ENCODE data around the gene CLEC2D. TPM values are rescaled to one million over a fixed set of nuclear protein-coding genes. Genes with fewer than 3 reads are reported as not detected.
A peak's percentile ranks its signal among the peaks of the same experiment; 100 is the strongest.
"Not testable (repeated sequence)": the region's sequence is repeated elsewhere in the genome, so short reads cannot be mapped to it uniquely, and the experiment has no call there.

Gene CLEC2D
- total RNA-seq, 1 donor from 2014 or later = 18.9 TPM

DNA sequence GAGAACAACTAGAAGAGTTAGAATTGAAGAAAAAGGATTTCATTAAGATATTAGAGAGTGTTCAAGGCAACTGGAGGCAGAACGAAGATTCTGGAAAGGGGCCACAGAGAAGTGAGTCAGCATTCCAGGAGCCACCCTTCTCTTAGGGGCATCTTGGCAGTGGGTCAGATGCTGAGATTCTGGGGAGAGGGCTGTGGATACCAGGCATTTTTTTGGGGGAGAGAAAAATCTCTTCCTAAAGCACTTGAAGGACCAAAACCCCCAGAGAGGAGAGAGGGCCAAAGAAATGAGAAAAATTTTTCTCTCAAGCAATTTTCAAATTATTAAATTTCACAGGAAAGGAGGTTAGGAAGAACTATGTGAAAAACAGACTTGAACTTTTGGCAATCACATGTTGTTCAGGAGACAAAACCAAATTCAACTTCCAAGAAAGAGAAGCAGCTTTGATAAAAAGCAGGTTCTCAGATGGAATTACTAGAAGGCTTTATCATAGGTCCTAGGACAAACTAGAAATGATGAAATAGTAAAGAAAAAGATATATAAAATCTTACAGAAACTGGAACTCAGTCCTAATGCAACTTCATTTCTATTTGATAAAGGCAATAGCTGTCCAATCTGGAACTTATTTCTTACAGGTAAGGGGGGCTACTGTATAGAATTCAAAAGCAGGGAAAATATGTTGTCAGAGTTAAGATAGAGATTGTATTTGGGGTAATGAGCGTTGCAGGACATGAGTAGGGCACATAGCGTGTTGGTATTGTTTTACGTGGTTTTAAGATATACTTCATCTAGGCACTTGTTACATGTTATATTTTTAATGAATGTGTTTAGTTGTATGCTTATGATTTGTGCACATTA lies 1.1 kb upstream of the CLEC2D start:
- Mint-ChIP-seq H3K4me3 (ENCODE audit: unreplicated experiment) (no peak overlapping the region), H3K27me3 (ENCODE audit: unreplicated experiment) (no peaks in the 10 kb centered on the region), H3K36me3 (ENCODE audit: low read depth, unreplicated experiment) (peaks cover 46% of the 10 kb centered on the region), H3K9me3 (ENCODE audit: unreplicated experiment) (no peaks in the 10 kb centered on the region), H3K4me1 (ENCODE audit: unreplicated experiment) (peaks cover 2% of the 10 kb centered on the region), H3K27ac (ENCODE audit: unreplicated experiment) (no peak overlapping the region)
- no peak for DNase-seq (ENCODE audit: low spot score)
- no peak for TF ChIP-seq CTCF (IDR thresholded peaks at IDR 0.05; ENCODE audit: unreplicated experiment)

DNA sequence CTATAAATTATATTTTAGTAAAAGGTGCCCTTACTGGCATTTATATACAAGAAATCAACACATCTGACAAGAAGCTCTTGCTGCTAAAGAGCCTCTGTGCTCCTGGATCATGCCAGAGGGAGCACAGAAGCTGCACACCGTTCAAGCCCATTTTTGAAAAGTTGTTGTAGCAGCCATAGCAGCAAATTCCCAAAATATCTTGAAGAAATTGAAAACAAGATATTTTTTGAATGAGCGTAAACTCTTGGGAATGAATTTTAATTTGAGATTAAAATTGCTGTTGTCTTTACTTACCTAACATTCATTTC lies 540 bp upstream of the CLEC2D start:
- H3K27me3 Mint-ChIP-seq (ENCODE audit: unreplicated experiment) = no peaks in the 10 kb centered on the region
- H3K36me3 Mint-ChIP-seq (ENCODE audit: low read depth, unreplicated experiment) = peaks cover 42% of the 10 kb centered on the region
- peaks cover 2% of the 10 kb centered on the region for H3K4me1 Mint-ChIP-seq (ENCODE audit: unreplicated experiment)
- DNase-seq (ENCODE audit: low spot score) = no peak
- TF ChIP-seq CTCF (IDR thresholded peaks at IDR 0.05; ENCODE audit: unreplicated experiment) = no peak
- no peaks in the 10 kb centered on the region for H3K9me3 Mint-ChIP-seq (ENCODE audit: unreplicated experiment)
- no peak overlapping the region for H3K4me3 Mint-ChIP-seq (ENCODE audit: unreplicated experiment)
- no peak overlapping the region for H3K27ac Mint-ChIP-seq (ENCODE audit: unreplicated experiment)

- not testable (repeated sequence) for H3K4me3 Mint-ChIP-seq (ENCODE audit: unreplicated experiment); H3K4me1 Mint-ChIP-seq (ENCODE audit: unreplicated experiment); H3K27ac Mint-ChIP-seq (ENCODE audit: unreplicated experiment); H3K27me3 Mint-ChIP-seq (ENCODE audit: unreplicated experiment); DNase-seq (ENCODE audit: low spot score); H3K9me3 Mint-ChIP-seq (ENCODE audit: unreplicated experiment)
- peaks cover 25% of the 10 kb centered on the region for H3K36me3 Mint-ChIP-seq (ENCODE audit: low read depth, unreplicated experiment)
Observed at GRCh38 chr12:9672340-9672739, 2.8 kb downstream of the CLEC2D start.

DNA sequence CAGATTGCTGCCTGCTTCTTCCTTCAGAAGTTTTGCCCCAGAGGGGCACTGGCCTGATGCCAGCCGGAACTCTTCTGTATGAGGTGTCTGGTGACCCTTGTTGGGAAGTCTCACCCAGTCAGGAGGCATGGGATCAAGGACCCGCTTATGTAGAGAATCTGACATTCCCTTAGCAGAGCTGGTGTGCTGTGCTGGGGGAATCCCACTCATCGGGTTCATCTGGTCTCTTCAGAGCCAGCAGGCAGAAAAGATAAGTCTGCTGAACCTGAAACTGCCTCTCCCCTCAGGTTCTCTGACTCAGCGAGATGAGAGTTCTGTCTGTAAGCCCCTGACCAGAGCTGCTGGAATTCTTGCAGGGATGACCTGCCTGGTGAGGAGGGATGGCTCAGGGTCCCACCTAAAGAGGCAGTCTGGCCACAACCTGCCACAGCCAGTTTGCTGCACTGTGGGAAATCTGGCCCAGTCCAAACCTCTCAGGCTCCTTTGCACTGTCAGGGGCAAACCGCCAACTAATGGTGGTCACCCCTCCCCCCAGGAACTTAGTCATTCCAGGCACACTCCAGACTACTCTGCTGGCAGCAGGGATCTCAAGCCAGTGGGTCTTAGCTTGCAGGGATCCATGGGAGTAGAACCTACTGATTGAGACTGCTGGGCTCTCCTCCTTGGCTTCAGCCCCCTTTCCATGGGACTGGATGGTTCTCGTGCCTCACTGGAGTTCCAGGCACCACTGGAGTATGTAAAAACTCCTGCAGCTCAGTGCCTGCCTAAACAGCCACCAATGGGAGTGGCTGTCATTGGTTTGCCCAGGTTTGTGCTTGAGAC lies 4.1 kb downstream of the CLEC2D start:
- Mint-ChIP-seq H3K4me1 (ENCODE audit: unreplicated experiment) (peaks cover 6% of the 10 kb centered on the region), H3K36me3 (ENCODE audit: low read depth, unreplicated experiment) (peaks cover 23% of the 10 kb centered on the region), H3K4me3 (ENCODE audit: unreplicated experiment) (no peak overlapping the region), H3K9me3 (ENCODE audit: unreplicated experiment) (no peaks in the 10 kb centered on the region), H3K27ac (ENCODE audit: unreplicated experiment) (no peak overlapping the region), H3K27me3 (ENCODE audit: unreplicated experiment) (no peaks in the 10 kb centered on the region)
- no peak for TF ChIP-seq CTCF (IDR thresholded peaks at IDR 0.05; ENCODE audit: unreplicated experiment)
- DNase-seq (ENCODE audit: low spot score) = no peak

DNA sequence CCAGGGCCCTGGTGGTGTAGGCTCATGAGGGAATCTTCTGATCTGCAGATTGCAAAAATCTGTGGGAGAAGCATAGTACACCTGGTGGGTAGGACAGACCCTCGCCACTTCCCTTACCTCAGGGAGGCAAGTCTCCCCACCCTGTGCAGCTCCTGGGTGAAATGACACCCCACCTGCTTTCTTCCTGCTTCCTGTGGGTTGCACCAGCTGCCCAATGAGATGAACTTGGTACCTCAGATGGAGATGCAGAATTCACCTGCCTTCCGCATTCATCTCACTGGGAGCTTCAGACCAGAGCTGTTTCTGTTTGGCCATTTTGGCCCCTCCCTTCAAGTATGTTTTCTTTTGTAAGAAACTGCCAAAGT lies 4.7 kb downstream of the CLEC2D start:
- H3K36me3 Mint-ChIP-seq (ENCODE audit: low read depth, unreplicated experiment) = peaks cover 21% of the 10 kb centered on the region
- no peak overlapping the region for H3K4me3 Mint-ChIP-seq (ENCODE audit: unreplicated experiment)

GRCh38 chr12:9682508-9682907 lies 13.0 kb downstream of the CLEC2D start:
- not testable (repeated sequence) for H3K27ac Mint-ChIP-seq (ENCODE audit: unreplicated experiment); H3K9me3 Mint-ChIP-seq (ENCODE audit: unreplicated experiment); DNase-seq (ENCODE audit: low spot score); H3K27me3 Mint-ChIP-seq (ENCODE audit: unreplicated experiment)
- peaks cover 11% of the 10 kb centered on the region for H3K4me1 Mint-ChIP-seq (ENCODE audit: unreplicated experiment)
- peaks cover 40% of the 10 kb centered on the region for H3K36me3 Mint-ChIP-seq (ENCODE audit: low read depth, unreplicated experiment)
- peak overlapping the region; percentile 60 for H3K4me3 Mint-ChIP-seq (ENCODE audit: unreplicated experiment)

More for the DNA sequence above, 4.7 kb downstream of the CLEC2D start:
- Mint-ChIP-seq H3K27ac (ENCODE audit: unreplicated experiment) (no peak overlapping the region), H3K27me3 (ENCODE audit: unreplicated experiment) (no peaks in the 10 kb centered on the region), H3K9me3 (ENCODE audit: unreplicated experiment) (no peaks in the 10 kb centered on the region), H3K4me1 (ENCODE audit: unreplicated experiment) (peaks cover 6% of the 10 kb centered on the region)
- no peak for TF ChIP-seq CTCF (IDR thresholded peaks at IDR 0.05; ENCODE audit: unreplicated experiment)
- no peak for DNase-seq (ENCODE audit: low spot score)

DNA sequence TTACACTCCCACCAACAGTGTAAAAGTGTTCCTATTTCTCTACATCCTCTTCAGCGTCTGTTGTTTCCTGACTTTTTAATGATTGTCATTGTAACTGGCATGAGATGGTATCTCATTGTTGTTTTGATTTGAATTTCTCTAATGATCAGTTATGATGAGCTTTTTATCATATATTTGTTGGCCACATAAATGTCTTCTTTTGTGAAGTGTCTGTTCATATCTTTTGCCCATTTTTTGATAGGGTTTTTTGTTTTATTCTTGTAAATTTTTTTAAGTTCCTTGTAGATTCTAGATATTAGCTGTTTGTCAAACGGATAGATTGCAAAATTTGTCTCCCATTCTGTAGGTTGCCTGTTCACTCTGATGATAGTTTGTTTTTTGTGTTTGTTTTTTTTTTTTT lies 13.4 kb downstream of the CLEC2D start:
- H3K27me3 Mint-ChIP-seq (ENCODE audit: unreplicated experiment); H3K27ac Mint-ChIP-seq (ENCODE audit: unreplicated experiment); H3K9me3 Mint-ChIP-seq (ENCODE audit: unreplicated experiment); DNase-seq (ENCODE audit: low spot score); H3K4me3 Mint-ChIP-seq (ENCODE audit: unreplicated experiment): not testable (repeated sequence)
- Mint-ChIP-seq H3K36me3 (ENCODE audit: low read depth, unreplicated experiment) (peaks cover 40% of the 10 kb centered on the region), H3K4me1 (ENCODE audit: unreplicated experiment) (peaks cover 11% of the 10 kb centered on the region)

- not testable (repeated sequence) for H3K27ac Mint-ChIP-seq (ENCODE audit: unreplicated experiment); H3K27me3 Mint-ChIP-seq (ENCODE audit: unreplicated experiment)
Observed at GRCh38 chr12:9685366-9685765, 15.9 kb downstream of the CLEC2D start.

More at GRCh38 chr12:9685366-9685765, 15.9 kb downstream of the CLEC2D start:
- DNase-seq (ENCODE audit: low spot score); H3K9me3 Mint-ChIP-seq (ENCODE audit: unreplicated experiment); H3K4me3 Mint-ChIP-seq (ENCODE audit: unreplicated experiment): not testable (repeated sequence)
- Mint-ChIP-seq H3K36me3 (ENCODE audit: low read depth, unreplicated experiment) (peaks cover 42% of the 10 kb centered on the region), H3K4me1 (ENCODE audit: unreplicated experiment) (peaks cover 11% of the 10 kb centered on the region)
